ENCODE measurements around the gene ADGRA1. TPM values are rescaled to one million over a fixed set of nuclear protein-coding genes. Genes with fewer than 3 reads are reported as not detected.

The ADGRA1 gene
- total RNA-seq, 3 donors from 2014 or later, result 0.10 TPM; not detected in 2

GRCh38 chr10:133041101-133041500, 46.6 kb upstream of the ADGRA1 start:
- Histone ChIP-seq H3K9me3 (no peaks in the 10 kb centered on the region), H3K36me3 (ENCODE audit: low read depth) (no peaks in the 10 kb centered on the region), H3K4me3 (no peak overlapping the region), H3K4me1 (ENCODE audit: low read depth) (no peaks in the 10 kb centered on the region)
- no peak for DNase-seq
- ATAC-seq, result no peak
- no peak for TF ChIP-seq CTCF (IDR thresholded peaks at IDR 0.05)
- intact Hi-C loops (cut with DNase I, micrococcal nuclease), result no loop called here

DNA sequence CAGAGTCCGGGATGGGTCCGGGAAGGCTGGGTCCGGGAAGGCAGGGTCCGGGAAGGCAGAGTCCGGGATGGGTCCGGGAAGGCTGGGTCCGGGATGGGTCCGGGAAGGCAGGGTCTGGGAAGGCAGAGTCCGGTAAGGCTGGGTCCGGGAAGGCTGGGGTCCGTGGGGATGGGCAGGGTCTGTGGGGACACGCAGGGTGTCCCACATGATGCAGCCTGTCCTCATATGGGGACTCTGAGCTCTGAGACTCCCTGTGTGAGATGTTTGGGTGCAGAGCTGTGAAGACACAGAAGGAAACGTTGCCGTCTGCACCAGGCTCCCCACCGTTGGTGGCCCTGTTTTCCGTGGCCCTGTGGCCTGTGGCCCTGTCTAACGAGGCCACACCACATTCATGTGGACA, 45.7 kb upstream of the ADGRA1 start:
- intact Hi-C loops (cut with DNase I, micrococcal nuclease), result no loop called here
- no peak for DNase-seq
- Histone ChIP-seq H3K36me3 (ENCODE audit: low read depth) (no peaks in the 10 kb centered on the region), H3K4me1 (ENCODE audit: low read depth) (no peaks in the 10 kb centered on the region), H3K9me3 (no peaks in the 10 kb centered on the region), H3K4me3 (no peak overlapping the region)
- no peak for TF ChIP-seq CTCF (IDR thresholded peaks at IDR 0.05)
- ATAC-seq, result no peak

- no peak for TF ChIP-seq CTCF (IDR thresholded peaks at IDR 0.05)
- no peak for DNase-seq
- intact Hi-C loops (cut with DNase I, micrococcal nuclease), result no loop called here
- no peaks in the 10 kb centered on the region for H3K9me3 ChIP-seq
- no peaks in the 10 kb centered on the region for H3K36me3 ChIP-seq (ENCODE audit: low read depth)
- ATAC-seq, result no peak
- no peak overlapping the region for H3K4me3 ChIP-seq
- no peaks in the 10 kb centered on the region for H3K4me1 ChIP-seq (ENCODE audit: low read depth)
These were observed 44.9 kb upstream of the ADGRA1 start for GRCh38 chr10:133042816-133043215.

DNA sequence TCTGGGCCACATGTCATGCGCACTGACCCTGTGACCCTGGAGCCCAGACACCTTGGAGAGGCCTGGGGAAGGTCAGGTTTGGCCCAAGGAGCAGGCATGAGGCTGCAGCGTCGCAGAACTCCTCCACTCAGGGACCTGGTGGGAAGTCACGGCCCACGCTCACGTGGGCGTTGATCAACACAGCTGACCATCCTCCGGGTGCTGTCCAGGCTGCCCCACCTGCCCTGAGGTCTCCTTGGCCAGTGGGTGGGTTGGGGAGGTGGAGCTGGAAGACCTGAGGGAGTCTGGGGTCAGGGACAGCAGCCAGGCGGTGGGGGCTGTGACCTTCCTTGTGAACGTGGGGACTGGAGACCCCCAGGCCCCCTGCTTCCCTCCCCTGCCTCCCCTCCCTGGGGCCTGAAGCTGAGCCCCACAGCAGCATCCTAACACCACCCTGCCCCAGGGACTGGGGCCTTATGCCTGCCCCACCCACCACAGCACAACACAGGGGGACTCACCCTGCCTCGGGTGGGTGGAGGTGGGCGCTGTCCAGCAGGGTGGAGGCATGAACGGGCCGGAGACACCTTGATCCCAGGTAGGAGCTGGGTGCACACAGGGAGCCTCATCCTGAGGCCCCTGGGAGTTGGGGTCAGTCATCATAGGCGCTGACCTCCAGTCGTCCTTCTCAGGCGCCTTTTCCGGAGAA, 44.0 kb upstream of the ADGRA1 start:
- Histone ChIP-seq H3K4me3 (no peak overlapping the region), H3K9me3 (no peaks in the 10 kb centered on the region), H3K4me1 (ENCODE audit: low read depth) (no peaks in the 10 kb centered on the region), H3K36me3 (ENCODE audit: low read depth) (no peaks in the 10 kb centered on the region)
- no peak for ATAC-seq
- intact Hi-C loops (cut with DNase I, micrococcal nuclease), result no loop called here
- DNase-seq, result no peak
- no peak for TF ChIP-seq CTCF (IDR thresholded peaks at IDR 0.05)

GRCh38 chr10:133044401-133044811, 43.3 kb upstream of the ADGRA1 start:
- H3K9me3 ChIP-seq, result no peaks in the 10 kb centered on the region
- intact Hi-C loops (cut with DNase I, micrococcal nuclease), result no loop called here
- H3K4me1 ChIP-seq (ENCODE audit: low read depth), result no peaks in the 10 kb centered on the region
- no peak for TF ChIP-seq CTCF (IDR thresholded peaks at IDR 0.05)
- DNase-seq (no peak), ATAC-seq (no peak)
- no peak overlapping the region for H3K4me3 ChIP-seq
- H3K36me3 ChIP-seq (ENCODE audit: low read depth), result no peaks in the 10 kb centered on the region

Measured in mucosa of descending colon (tissue), 3 donors.